SKM-1 treated with dmso at 0.1 percent for 144 hours (cell line): ENCODE measurements around the gene CDH13.
"Not testable (repeated sequence)": the region's sequence is repeated elsewhere in the genome, so short reads cannot be mapped to it uniquely, and the experiment has no call there.

Experiments
- DNase-seq: peaks from one replicate; lab custom pipeline; 2025; ENCODE audit not compliant: unreplicated experiment; lab: John Stamatoyannopoulos, UW

CDH13 gene

GRCh38 chr16:82882982-82883835, 256.4 kb downstream of the CDH13 start:
- DNase-seq: no peak

- DNase-seq: no peak
Measured at GRCh38 chr16:82884320-82884898, 257.6 kb downstream of the CDH13 start.

GRCh38 chr16:82886146-82886545, 259.4 kb downstream of the CDH13 start:
- DNase-seq: no peak

- DNase-seq: no peak
Measured at GRCh38 chr16:82888591-82889001, 261.8 kb downstream of the CDH13 start.

- no peak for DNase-seq
Measured at GRCh38 chr16:82891424-82891823, 264.7 kb downstream of the CDH13 start.

- no peak for DNase-seq
Measured at GRCh38 chr16:82891918-82892317, 265.1 kb downstream of the CDH13 start.

GRCh38 chr16:82892324-82892723, 265.6 kb downstream of the CDH13 start:
- DNase-seq: no peak

GRCh38 chr16:82895843-82896242, 269.1 kb downstream of the CDH13 start:
- no peak for DNase-seq

GRCh38 chr16:82899006-82899405, 272.2 kb downstream of the CDH13 start:
- DNase-seq: no peak

GRCh38 chr16:82899731-82900450, 273.1 kb downstream of the CDH13 start:
- no peak for DNase-seq

GRCh38 chr16:82900559-82900958, 273.8 kb downstream of the CDH13 start:
- DNase-seq: no peak

GRCh38 chr16:82911925-82912324, 285.2 kb downstream of the CDH13 start:
- no peak for DNase-seq

GRCh38 chr16:82915139-82915824, 288.5 kb downstream of the CDH13 start:
- DNase-seq: no peak

GRCh38 chr16:82917886-82918595, 291.3 kb downstream of the CDH13 start:
- no peak for DNase-seq

- no peak for DNase-seq
Measured at GRCh38 chr16:82924075-82924854, 297.5 kb downstream of the CDH13 start.

- no peak for DNase-seq
Measured at GRCh38 chr16:82926500-82926899, 299.7 kb downstream of the CDH13 start.

GRCh38 chr16:82933933-82934332, 307.2 kb downstream of the CDH13 start:
- DNase-seq: not testable (repeated sequence)

- no peak for DNase-seq
Measured at GRCh38 chr16:82935766-82936165, 309.0 kb downstream of the CDH13 start.

- DNase-seq: no peak
Measured at GRCh38 chr16:82936941-82937551, 310.3 kb downstream of the CDH13 start.
